SK-N-SH treated with all-trans-retinoic acid at 6 μM for 48 hours (cell line): ENCODE data around the gene FMN1.

Experiments
- ATAC-seq: fragments of 200-7000 bp; cut with Tn5 transposase; 3 replicates; pipeline ENCODE4 v1.9.1; 2020; ENCODE audit warnings: mild to moderate bottlenecking, moderate library complexity
- CSDC2 ChIP-seq: fragments of 250-450 bp; sonication (Bioruptor Pico); IDR thresholded peaks from 2 replicates; pipeline ENCODE4 v1.5.0; 2020; ENCODE audit warnings: mild to moderate bottlenecking, moderate library complexity
- ESRRG ChIP-seq: fragments of 250-450 bp; sonication (Bioruptor Pico); IDR thresholded peaks from 2 replicates; pipeline ENCODE4 v1.6.1; 2021; ENCODE audit warnings: mild to moderate bottlenecking
- GLIS3 ChIP-seq: fragments of 250-450 bp; sonication (Bioruptor Pico); IDR thresholded peaks from 2 replicates; pipeline ENCODE4 v1.5.0; 2020; ENCODE audit warnings: mild to moderate bottlenecking, moderate library complexity
- ISL1 ChIP-seq: fragments of 250-450 bp; sonication (Bioruptor Pico); IDR thresholded peaks from 2 replicates; pipeline ENCODE4 v2.1.2; 2022; ENCODE audit warnings: mild to moderate bottlenecking, moderate library complexity
- PPARA ChIP-seq: fragments of 250-450 bp; sonication (Bioruptor Pico); IDR thresholded peaks from 2 replicates; pipeline ENCODE4 v1.5.0; 2020; ENCODE audit warnings: mild to moderate bottlenecking, borderline replicate concordance
- RARB ChIP-seq: fragments of 250-450 bp; sonication (Bioruptor Pico); IDR thresholded peaks from 2 replicates; pipeline ENCODE4 v1.8.0; 2021; ENCODE audit warnings: mild to moderate bottlenecking, moderate library complexity
- SNAI2 ChIP-seq: fragments of 250-450 bp; sonication (Bioruptor Pico); IDR thresholded peaks from 2 replicates; pipeline ENCODE4 v1.5.0; 2020; ENCODE audit warnings: mild to moderate bottlenecking, moderate library complexity
- TCF4 ChIP-seq: fragments of 250-450 bp; sonication (Bioruptor Pico); IDR thresholded peaks from 2 replicates; pipeline ENCODE4 v1.8.0; 2021; ENCODE audit warnings: mild to moderate bottlenecking, moderate library complexity, borderline replicate concordance
- TOX ChIP-seq: fragments of 250-450 bp; sonication (Bioruptor Pico); IDR thresholded peaks from 2 replicates; pipeline ENCODE4 v1.8.0; 2021; ENCODE audit warnings: mild to moderate bottlenecking, moderate library complexity, borderline replicate concordance
- ZC3H10 ChIP-seq: fragments of 250-450 bp; sonication (Bioruptor Pico); IDR thresholded peaks from 2 replicates; pipeline ENCODE4 v1.5.1; 2021; ENCODE audit warnings: mild to moderate bottlenecking, moderate library complexity
- ZFP3 ChIP-seq: fragments of 250-450 bp; sonication (Bioruptor Pico); IDR thresholded peaks from 2 replicates; pipeline ENCODE4 v1.5.0; 2020; ENCODE audit warnings: mild to moderate bottlenecking, moderate library complexity
- ZFP30 ChIP-seq: fragments of 450-650 bp; formaldehyde crosslinking; IDR thresholded peaks from 2 replicates; pipeline ENCODE4 v1.5.0; 2022; ENCODE audit warnings: mild to moderate bottlenecking, moderate library complexity
- ZNF565 ChIP-seq: fragments of 450-650 bp; formaldehyde crosslinking; conservative IDR thresholded peaks from 2 replicates; pipeline ENCODE4 v1.5.0; 2020; ENCODE audit warnings: low read depth, mild to moderate bottlenecking, moderate library complexity
- ZNF8 ChIP-seq: fragments of 450-650 bp; formaldehyde crosslinking; IDR thresholded peaks from 2 replicates; pipeline ENCODE4 v1.5.0; 2020; ENCODE audit warnings: mild to moderate bottlenecking, moderate library complexity
- TF ChIP-seq, protein P1 (sequence below): fragments of 250-450 bp; sonication (Bioruptor Pico); IDR thresholded peaks from 2 replicates; pipeline ENCODE4 v1.8.0; 2021; ENCODE audit warnings: low read depth, mild to moderate bottlenecking, moderate library complexity, borderline replicate concordance
- TF ChIP-seq, protein P2 (sequence below): fragments of 250-450 bp; sonication (Bioruptor Pico); IDR thresholded peaks from 2 replicates; pipeline ENCODE4 v1.5.0; 2020; ENCODE audit warnings: mild to moderate bottlenecking, moderate library complexity
- TF ChIP-seq, protein P3 (sequence below): fragments of 250-450 bp; sonication (Bioruptor Pico); IDR thresholded peaks from 2 replicates; pipeline ENCODE4 v1.5.1; 2020; ENCODE audit warnings: low read depth, mild to moderate bottlenecking, moderate library complexity
- TF ChIP-seq, protein P4 (sequence below): fragments of 250-450 bp; sonication (Bioruptor Pico); IDR thresholded peaks from 2 replicates; pipeline ENCODE4 v1.5.1; 2021; ENCODE audit warnings: mild to moderate bottlenecking, moderate library complexity
- TF ChIP-seq, protein P5 (sequence below): fragments of 250-450 bp; sonication (Bioruptor Pico); IDR thresholded peaks from 2 replicates; pipeline ENCODE4 v1.8.0; 2020; ENCODE audit warnings: mild to moderate bottlenecking, moderate library complexity, borderline replicate concordance

Gene FMN1

DNA sequence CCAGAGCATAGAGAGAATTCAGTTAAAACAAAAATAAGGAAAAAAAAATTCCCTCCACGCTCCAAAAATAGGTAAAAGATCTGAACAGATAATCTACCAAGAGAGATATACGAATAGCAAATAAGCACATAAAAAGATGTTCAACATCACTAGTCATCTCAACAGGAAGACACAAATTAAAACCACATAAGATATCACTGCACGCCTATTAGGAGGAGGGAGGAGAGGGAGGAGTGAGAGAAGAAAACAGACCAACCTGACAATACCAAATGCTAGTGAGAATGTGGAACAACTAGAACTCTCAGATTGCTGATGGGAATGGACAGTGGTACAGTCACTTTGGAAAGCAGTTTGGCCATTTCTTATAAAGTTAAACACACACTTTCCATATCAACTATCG lies 212.5 kb downstream of the FMN1 start:
- peak; percentile 66 for ATAC-seq
- TF ChIP-seq ZFP30 (CRISPR knock-in tag) (no peak), ZNF8 (CRISPR knock-in tag) (no peak), TOX (CRISPR knock-in tag) (no peak), ESRRG (CRISPR knock-in tag) (no peak), ISL1 (no peak), ZNF565 (CRISPR knock-in tag) (no peak), TCF4 (CRISPR knock-in tag) (no peak)
- TF ChIP-seq, protein P1, sequence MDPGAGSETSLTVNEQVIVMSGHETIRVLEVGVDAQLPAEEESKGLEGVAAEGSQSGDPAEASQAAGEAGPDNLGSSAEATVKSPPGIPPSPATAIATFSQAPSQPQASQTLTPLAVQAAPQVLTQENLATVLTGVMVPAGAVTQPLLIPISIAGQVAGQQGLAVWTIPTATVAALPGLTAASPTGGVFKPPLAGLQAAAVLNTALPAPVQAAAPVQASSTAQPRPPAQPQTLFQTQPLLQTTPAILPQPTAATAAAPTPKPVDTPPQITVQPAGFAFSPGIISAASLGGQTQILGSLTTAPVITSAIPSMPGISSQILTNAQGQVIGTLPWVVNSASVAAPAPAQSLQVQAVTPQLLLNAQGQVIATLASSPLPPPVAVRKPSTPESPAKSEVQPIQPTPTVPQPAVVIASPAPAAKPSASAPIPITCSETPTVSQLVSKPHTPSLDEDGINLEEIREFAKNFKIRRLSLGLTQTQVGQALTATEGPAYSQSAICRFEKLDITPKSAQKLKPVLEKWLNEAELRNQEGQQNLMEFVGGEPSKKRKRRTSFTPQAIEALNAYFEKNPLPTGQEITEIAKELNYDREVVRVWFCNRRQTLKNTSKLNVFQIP (CRISPR knock-in tag) = no peak
- TF ChIP-seq, protein P2, sequence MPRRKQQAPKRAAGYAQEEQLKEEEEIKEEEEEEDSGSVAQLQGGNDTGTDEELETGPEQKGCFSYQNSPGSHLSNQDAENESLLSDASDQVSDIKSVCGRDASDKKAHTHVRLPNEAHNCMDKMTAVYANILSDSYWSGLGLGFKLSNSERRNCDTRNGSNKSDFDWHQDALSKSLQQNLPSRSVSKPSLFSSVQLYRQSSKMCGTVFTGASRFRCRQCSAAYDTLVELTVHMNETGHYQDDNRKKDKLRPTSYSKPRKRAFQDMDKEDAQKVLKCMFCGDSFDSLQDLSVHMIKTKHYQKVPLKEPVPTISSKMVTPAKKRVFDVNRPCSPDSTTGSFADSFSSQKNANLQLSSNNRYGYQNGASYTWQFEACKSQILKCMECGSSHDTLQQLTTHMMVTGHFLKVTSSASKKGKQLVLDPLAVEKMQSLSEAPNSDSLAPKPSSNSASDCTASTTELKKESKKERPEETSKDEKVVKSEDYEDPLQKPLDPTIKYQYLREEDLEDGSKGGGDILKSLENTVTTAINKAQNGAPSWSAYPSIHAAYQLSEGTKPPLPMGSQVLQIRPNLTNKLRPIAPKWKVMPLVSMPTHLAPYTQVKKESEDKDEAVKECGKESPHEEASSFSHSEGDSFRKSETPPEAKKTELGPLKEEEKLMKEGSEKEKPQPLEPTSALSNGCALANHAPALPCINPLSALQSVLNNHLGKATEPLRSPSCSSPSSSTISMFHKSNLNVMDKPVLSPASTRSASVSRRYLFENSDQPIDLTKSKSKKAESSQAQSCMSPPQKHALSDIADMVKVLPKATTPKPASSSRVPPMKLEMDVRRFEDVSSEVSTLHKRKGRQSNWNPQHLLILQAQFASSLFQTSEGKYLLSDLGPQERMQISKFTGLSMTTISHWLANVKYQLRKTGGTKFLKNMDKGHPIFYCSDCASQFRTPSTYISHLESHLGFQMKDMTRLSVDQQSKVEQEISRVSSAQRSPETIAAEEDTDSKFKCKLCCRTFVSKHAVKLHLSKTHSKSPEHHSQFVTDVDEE (CRISPR knock-in tag) = no peak
- TF ChIP-seq, protein P3, sequence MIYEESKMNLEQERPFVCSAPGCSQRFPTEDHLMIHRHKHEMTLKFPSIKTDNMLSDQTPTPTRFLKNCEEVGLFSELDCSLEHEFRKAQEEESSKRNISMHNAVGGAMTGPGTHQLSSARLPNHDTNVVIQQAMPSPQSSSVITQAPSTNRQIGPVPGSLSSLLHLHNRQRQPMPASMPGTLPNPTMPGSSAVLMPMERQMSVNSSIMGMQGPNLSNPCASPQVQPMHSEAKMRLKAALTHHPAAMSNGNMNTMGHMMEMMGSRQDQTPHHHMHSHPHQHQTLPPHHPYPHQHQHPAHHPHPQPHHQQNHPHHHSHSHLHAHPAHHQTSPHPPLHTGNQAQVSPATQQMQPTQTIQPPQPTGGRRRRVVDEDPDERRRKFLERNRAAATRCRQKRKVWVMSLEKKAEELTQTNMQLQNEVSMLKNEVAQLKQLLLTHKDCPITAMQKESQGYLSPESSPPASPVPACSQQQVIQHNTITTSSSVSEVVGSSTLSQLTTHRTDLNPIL (CRISPR knock-in tag) = no peak

- peak; percentile 11; the same call in 1 of the 3 replicates for ATAC-seq
- TF ChIP-seq SNAI2 = no peak
- no peak for TF ChIP-seq ZNF8 (CRISPR knock-in tag)
- TF ChIP-seq, protein P4, sequence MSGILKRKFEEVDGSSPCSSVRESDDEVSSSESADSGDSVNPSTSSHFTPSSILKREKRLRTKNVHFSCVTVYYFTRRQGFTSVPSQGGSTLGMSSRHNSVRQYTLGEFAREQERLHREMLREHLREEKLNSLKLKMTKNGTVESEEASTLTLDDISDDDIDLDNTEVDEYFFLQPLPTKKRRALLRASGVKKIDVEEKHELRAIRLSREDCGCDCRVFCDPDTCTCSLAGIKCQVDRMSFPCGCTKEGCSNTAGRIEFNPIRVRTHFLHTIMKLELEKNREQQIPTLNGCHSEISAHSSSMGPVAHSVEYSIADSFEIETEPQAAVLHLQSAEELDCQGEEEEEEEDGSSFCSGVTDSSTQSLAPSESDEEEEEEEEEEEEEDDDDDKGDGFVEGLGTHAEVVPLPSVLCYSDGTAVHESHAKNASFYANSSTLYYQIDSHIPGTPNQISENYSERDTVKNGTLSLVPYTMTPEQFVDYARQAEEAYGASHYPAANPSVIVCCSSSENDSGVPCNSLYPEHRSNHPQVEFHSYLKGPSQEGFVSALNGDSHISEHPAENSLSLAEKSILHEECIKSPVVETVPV (CRISPR knock-in tag) = no peak
- no peak for TF ChIP-seq ZFP30 (CRISPR knock-in tag)
- no peak for TF ChIP-seq CSDC2 (CRISPR knock-in tag)
- TF ChIP-seq GLIS3 (CRISPR knock-in tag) = no peak
- no peak for TF ChIP-seq PPARA (CRISPR knock-in tag)
- TF ChIP-seq, protein P5, sequence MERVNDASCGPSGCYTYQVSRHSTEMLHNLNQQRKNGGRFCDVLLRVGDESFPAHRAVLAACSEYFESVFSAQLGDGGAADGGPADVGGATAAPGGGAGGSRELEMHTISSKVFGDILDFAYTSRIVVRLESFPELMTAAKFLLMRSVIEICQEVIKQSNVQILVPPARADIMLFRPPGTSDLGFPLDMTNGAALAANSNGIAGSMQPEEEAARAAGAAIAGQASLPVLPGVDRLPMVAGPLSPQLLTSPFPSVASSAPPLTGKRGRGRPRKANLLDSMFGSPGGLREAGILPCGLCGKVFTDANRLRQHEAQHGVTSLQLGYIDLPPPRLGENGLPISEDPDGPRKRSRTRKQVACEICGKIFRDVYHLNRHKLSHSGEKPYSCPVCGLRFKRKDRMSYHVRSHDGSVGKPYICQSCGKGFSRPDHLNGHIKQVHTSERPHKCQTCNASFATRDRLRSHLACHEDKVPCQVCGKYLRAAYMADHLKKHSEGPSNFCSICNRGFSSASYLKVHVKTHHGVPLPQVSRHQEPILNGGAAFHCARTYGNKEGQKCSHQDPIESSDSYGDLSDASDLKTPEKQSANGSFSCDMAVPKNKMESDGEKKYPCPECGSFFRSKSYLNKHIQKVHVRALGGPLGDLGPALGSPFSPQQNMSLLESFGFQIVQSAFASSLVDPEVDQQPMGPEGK = no peak
- TF ChIP-seq, protein P2 (CRISPR knock-in tag) = no peak
- TF ChIP-seq, protein P3 (CRISPR knock-in tag) = no peak
- TF ChIP-seq ZNF565 (CRISPR knock-in tag) = no peak
- no peak for TF ChIP-seq ZC3H10
- TF ChIP-seq ZFP3 = no peak
- TF ChIP-seq, protein P1 (CRISPR knock-in tag) = no peak
- no peak for TF ChIP-seq ISL1
- TF ChIP-seq RARB (CRISPR knock-in tag) = no peak
- TF ChIP-seq TCF4 (CRISPR knock-in tag) = no peak
These were observed 213.0 kb downstream of the FMN1 start for GRCh38 chr15:32981536-32981935.
